H9 (cell line): Measurements from ENCODE around the gene TRAIP. TPM values are rescaled to one million over a fixed set of nuclear protein-coding genes. Genes with fewer than 3 reads are reported as not detected.

ENCODE experiments used
- DNase-seq: peaks from one replicate; pipeline ENCODE4 v3.0.0-alpha.2; 2017
- H2AFZ ChIP-seq: one replicate; pipeline ENCODE4 v1.6.1; 2013; ENCODE audit warnings: mild to moderate bottlenecking, low read length, control low read depth, moderate library complexity
- H2AK5ac ChIP-seq: 2 replicates; pipeline ENCODE4 v1.6.1; 2013; ENCODE audit warnings: low read length, control low read depth, mixed read lengths; ENCODE audit not compliant: insufficient read length
- H2BK120ac ChIP-seq: one replicate; pipeline ENCODE4 v1.6.1; 2013; ENCODE audit warnings: low read depth, mild to moderate bottlenecking, low read length, control low read depth, inconsistent platforms; ENCODE audit not compliant: poor library complexity, severe bottlenecking
- H2BK12ac ChIP-seq: 2 replicates; pipeline ENCODE4 v1.6.1; 2013; ENCODE audit warnings: low read length, control low read depth, mixed read lengths, low read depth; ENCODE audit not compliant: insufficient read length
- H2BK15ac ChIP-seq: 2 replicates; pipeline ENCODE4 v1.6.1; 2013; ENCODE audit warnings: low read depth, low read length, control low read depth
- H2BK20ac ChIP-seq: one replicate; pipeline ENCODE4 v1.6.1; 2013; ENCODE audit warnings: low read depth, mild to moderate bottlenecking, low read length, control low read depth, inconsistent platforms; ENCODE audit not compliant: poor library complexity, severe bottlenecking
- H2BK5ac ChIP-seq: 2 replicates; pipeline ENCODE4 v1.6.1; 2013; ENCODE audit warnings: low read length, control low read depth, mixed read lengths; ENCODE audit not compliant: insufficient read length
- H3K14ac ChIP-seq: 2 replicates; pipeline ENCODE4 v1.6.1; 2013; ENCODE audit warnings: low read length, control low read depth; ENCODE audit not compliant: insufficient read depth
- H3K18ac ChIP-seq: 2 replicates; pipeline ENCODE4 v1.6.1; 2013; ENCODE audit warnings: low read depth, mild to moderate bottlenecking, mixed read lengths, low read length, control low read depth; ENCODE audit not compliant: insufficient read length
- H3K23ac ChIP-seq: 2 replicates; pipeline ENCODE4 v1.6.1; 2013; ENCODE audit warnings: low read length, control low read depth, mixed read lengths, low read depth; ENCODE audit not compliant: insufficient read length
- H3K23me2 ChIP-seq: 2 replicates; pipeline ENCODE4 v1.6.1; 2013; ENCODE audit warnings: low read depth, mild to moderate bottlenecking, mixed read lengths, low read length, control low read depth; ENCODE audit not compliant: insufficient read length, poor library complexity, severe bottlenecking
- H3K27ac ChIP-seq: 2 replicates; pipeline ENCODE4 v1.5.1; 2013; ENCODE audit warnings: low read length, control low read depth, mixed read lengths, low read depth; ENCODE audit not compliant: insufficient read length
- H3K27me3 ChIP-seq: 2 replicates; pipeline ENCODE4 v1.6.1; 2013; ENCODE audit warnings: low read length, control low read depth, inconsistent platforms; ENCODE audit not compliant: insufficient read depth
- H3K4ac ChIP-seq: 2 replicates; pipeline ENCODE4 v1.6.1; 2013; ENCODE audit warnings: low read depth, mild to moderate bottlenecking, control low read depth, inconsistent platforms, low read length, moderate library complexity
- H3K4me1 ChIP-seq: 2 replicates; pipeline ENCODE4 v1.6.1; 2013; ENCODE audit warnings: low read length, control low read depth, inconsistent platforms; ENCODE audit not compliant: insufficient read depth
- H3K4me2 ChIP-seq: 2 replicates; pipeline ENCODE4 v1.6.1; 2013; ENCODE audit warnings: low read length, control low read depth, mixed read lengths; ENCODE audit not compliant: insufficient read length, insufficient read depth
- H3K56ac ChIP-seq: 2 replicates; pipeline ENCODE4 v1.6.1; 2013; ENCODE audit warnings: low read depth, mild to moderate bottlenecking, mixed read lengths, low read length, control low read depth; ENCODE audit not compliant: insufficient read length
- H3K79me1 ChIP-seq: 2 replicates; pipeline ENCODE4 v1.6.1; 2013; ENCODE audit warnings: low read depth, mild to moderate bottlenecking, moderate library complexity, low read length, control low read depth, inconsistent platforms; ENCODE audit not compliant: insufficient read depth, poor library complexity, severe bottlenecking
- H3K79me2 ChIP-seq: 2 replicates; pipeline ENCODE4 v1.6.1; 2013; ENCODE audit warnings: low read length, control low read depth, inconsistent platforms; ENCODE audit not compliant: insufficient read depth
- H3K9ac ChIP-seq: 2 replicates; pipeline ENCODE4 v1.6.1; 2013; ENCODE audit warnings: low read length, control low read depth, mixed read lengths; ENCODE audit not compliant: insufficient read length; ENCODE audit errors: extremely low read depth
- H3K9me3 ChIP-seq: one replicate; pipeline ENCODE4 v1.6.1; 2013; ENCODE audit warnings: low read depth, low read length, inconsistent platforms; ENCODE audit not compliant: control insufficient read depth
- H3T11ph ChIP-seq: one replicate; pipeline ENCODE4 v1.6.1; 2013; ENCODE audit warnings: mild to moderate bottlenecking, low read length, control low read depth, inconsistent platforms
- H4K20me1 ChIP-seq: one replicate; pipeline ENCODE4 v1.6.1; 2013; ENCODE audit not compliant: control insufficient read depth, insufficient read length, insufficient read depth
- H4K5ac ChIP-seq: 2 replicates; pipeline ENCODE4 v1.6.1; 2013; ENCODE audit warnings: low read depth, mild to moderate bottlenecking, mixed read lengths, low read length, control low read depth; ENCODE audit not compliant: insufficient read length
- H4K8ac ChIP-seq: replicated peaks from 2 replicates; pipeline ENCODE4 v1.6.1; 2013; ENCODE audit warnings: low read length, control low read depth, mixed read lengths, low read depth; ENCODE audit not compliant: insufficient read length
- H4K91ac ChIP-seq: 2 replicates; pipeline ENCODE4 v1.6.1; 2013; ENCODE audit warnings: low read depth, mild to moderate bottlenecking, moderate library complexity, mixed read lengths, low read length, control low read depth; ENCODE audit not compliant: insufficient read length
- H3K27ac Mint-ChIP-seq, 3 experiments: 2 replicates in 2 of 3; 3 replicates in 1 of 3; pipeline ENCODE4 v1.8.0; 2020 to 2021; ENCODE audit warnings: mixed read lengths in 3 of 3, mild to moderate bottlenecking in 1 of 3, moderate library complexity in 1 of 3
- H3K27me3 Mint-ChIP-seq: 2 replicates; pipeline ENCODE4 v1.8.0; 2021; ENCODE audit warnings: low read depth, mild to moderate bottlenecking, moderate library complexity, mixed read lengths
- H3K36me3 Mint-ChIP-seq, 3 experiments: 2 replicates in 2 of 3; 3 replicates in 1 of 3; pipeline ENCODE4 v1.8.0; 2020 to 2021; ENCODE audit warnings: low read depth in 3 of 3, mixed read lengths in 3 of 3; ENCODE audit not compliant: insufficient read depth in 1 of 3
- H3K4me1 Mint-ChIP-seq, 2 experiments: 2 replicates each; pipeline ENCODE4 v1.8.0; 2020; ENCODE audit warnings: mixed read lengths in 2 of 2
- H3K4me3 Mint-ChIP-seq, 2 experiments: 2 replicates in 1 of 2; 3 replicates in 1 of 2; pipeline ENCODE4 v1.8.0; 2020 to 2021; ENCODE audit warnings: mild to moderate bottlenecking in 2 of 2, mixed read lengths in 2 of 2, moderate library complexity in 1 of 2
- H3K9me3 Mint-ChIP-seq, 2 experiments: 2 replicates in 1 of 2; 3 replicates in 1 of 2; pipeline ENCODE4 v1.8.0; 2020; ENCODE audit warnings: mild to moderate bottlenecking in 2 of 2, mixed read lengths in 2 of 2, moderate library complexity in 1 of 2
- CTCF ChIP-seq: fragments of 200-600 bp; sonication (generic); conservative IDR thresholded peaks from 3 replicates; pipeline ENCODE4 v1.8.0; 2021; ENCODE audit warnings: antibody characterized with exemption, mild to moderate bottlenecking
- WGBS: extraction: QIAGEN DNeasy Blood & Tissue Kit; methylation state at CpG from one replicate; pipeline ENCODE4 v1.1.7; 2013; ENCODE audit warnings: missing lambda C conversion rate, low lambda C conversion rate, mixed read lengths; ENCODE audit not compliant: insufficient read length; ENCODE audit errors: extremely low coverage; 5-methylcytosine and 5-hydroxymethylcytosine counted together
- total RNA-seq: library from RNA; stranded (reverse); gene quantifications from 2 replicates; pipeline ENCODE4 v1.2.1, GENCODE V29; 2021

TRAIP gene
- total RNA-seq, 1 experiment from 2014 or later = 36.7 TPM

GRCh38 chr3:49790626-49791411 lies 65.5 kb downstream of the TRAIP start:
- Histone ChIP-seq H3K23ac (no peak overlapping the region), H4K91ac (no peak overlapping the region), H4K8ac (no peak overlapping the region), H2BK5ac (no peak overlapping the region), H4K5ac (no peak overlapping the region), H2BK20ac (no peak overlapping the region), H2BK12ac (no peak overlapping the region), H2BK15ac (no peak overlapping the region), H2BK120ac (no peak overlapping the region), H2AFZ (no peak overlapping the region), H3K27ac (no peak overlapping the region), H4K20me1 (no peaks in the 10 kb centered on the region), H3K4me1 (no peaks in the 10 kb centered on the region), H3K9me3 (no peaks in the 10 kb centered on the region), H3K23me2 (peaks cover 2% of the 10 kb centered on the region), H3K14ac (no peak overlapping the region), H3K4ac (no peak overlapping the region), H2AK5ac (no peak overlapping the region), H3K4me2 (no peak overlapping the region), H3K79me2 (peaks cover under 1% of the 10 kb centered on the region; the same call in 1 of the 2 replicates), H3K27me3 (no peaks in the 10 kb centered on the region; the same call in none of the 2 replicates), H3K56ac (no peak overlapping the region), H3K18ac (no peak overlapping the region), H3K9ac (no peak overlapping the region), H3T11ph (no peak overlapping the region), H3K79me1 (no peaks in the 10 kb centered on the region)
- Mint-ChIP-seq H3K27me3 (peaks cover 2% of the 10 kb centered on the region; the same call in 1 of the 2 replicates), H3K9me3 (no peaks in the 10 kb centered on the region; a peak in 1 of 5 replicates), H3K4me3 (no peak overlapping the region), H3K27ac (no peak overlapping the region), H3K36me3 (peaks cover 0 to under 1% (median 0%) of the 10 kb centered on the region in 3 experiments; a peak in 2 of 7 replicates), H3K4me1 (peaks cover 8 to 17% of the 10 kb centered on the region in 2 experiments)
- no CpG with 5 or more reads among the region's 9 CpGs for WGBS
- no peak for DNase-seq
- no peak for TF ChIP-seq CTCF
